NT2/D1 (cell line): ENCODE measurements around the gene SYNGR1.
A peak's percentile ranks its signal among the peaks of the same experiment; 100 is the strongest.
"Not testable (repeated sequence)": the region's sequence is repeated elsewhere in the genome, so short reads cannot be mapped to it uniquely, and the experiment has no call there.

ENCODE experiments used
- DNase-seq: peaks from one replicate; pipeline ENCODE4 v3.0.0-alpha.2; 2011; ENCODE audit warnings: low read depth, low spot score
- H3K27me3 ChIP-seq: 2 replicates; pipeline ENCODE4 v1.6.0; 2011; ENCODE audit warnings: mild to moderate bottlenecking; ENCODE audit not compliant: insufficient read length, insufficient read depth
- H3K36me3 ChIP-seq: 2 replicates; pipeline ENCODE4 v1.6.1; 2011; ENCODE audit warnings: mild to moderate bottlenecking, low read length, mixed read lengths; ENCODE audit not compliant: insufficient read depth, insufficient read length
- H3K4me1 ChIP-seq: 2 replicates; pipeline ENCODE4 v1.5.1; 2011; ENCODE audit not compliant: insufficient read depth, insufficient read length
- H3K4me3 ChIP-seq: 2 replicates; pipeline ENCODE4 v1.5.1; 2011; ENCODE audit warnings: low read depth; ENCODE audit not compliant: insufficient read length
- H3K9ac ChIP-seq: 2 replicates; pipeline ENCODE4 v1.6.0; 2011; ENCODE audit warnings: low read depth; ENCODE audit not compliant: insufficient read length
- H3K9me3 ChIP-seq: 2 replicates; pipeline ENCODE4 v1.5.1; 2011; ENCODE audit warnings: mild to moderate bottlenecking, low read length; ENCODE audit not compliant: insufficient read depth
- SUZ12 ChIP-seq: IDR thresholded peaks from 2 replicates; pipeline ENCODE4 v1.6.1; 2011; ENCODE audit not compliant: insufficient read length, insufficient read depth; ENCODE audit errors: extremely low read depth
- YY1 ChIP-seq: IDR thresholded peaks from 2 replicates; pipeline ENCODE4 v1.6.1; 2011; ENCODE audit not compliant: insufficient read length, insufficient read depth
- ZNF274 ChIP-seq: IDR thresholded peaks from 2 replicates; pipeline ENCODE4 v1.6.1; 2011; ENCODE audit warnings: mild to moderate bottlenecking, low read depth, low read length

SYNGR1 gene

DNA sequence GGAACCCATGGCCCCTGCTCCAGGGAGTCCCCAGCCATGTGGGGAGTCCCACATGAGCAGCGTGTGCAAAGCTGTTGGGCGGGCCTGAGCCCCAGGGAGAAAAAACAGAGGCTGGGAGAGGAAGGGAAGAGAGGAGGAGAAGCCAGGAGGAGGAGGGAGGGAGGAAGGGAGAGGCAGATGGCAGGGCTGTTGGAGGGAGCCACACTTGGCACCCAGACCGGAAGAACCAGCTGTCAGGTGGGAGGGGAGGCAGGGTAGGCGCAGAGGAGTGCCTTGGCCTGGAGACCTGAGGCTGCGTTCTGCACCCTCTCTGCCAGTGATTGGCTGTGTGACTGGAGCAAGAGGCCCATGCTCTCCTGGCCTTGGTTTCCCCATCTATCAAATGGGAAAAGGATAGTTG is 6.7 kb downstream of the SYNGR1 start:
- no peaks in the 10 kb centered on the region for H3K27me3 ChIP-seq
- H3K4me3 ChIP-seq = no peak overlapping the region
- TF ChIP-seq YY1 = no peak
- no peak for TF ChIP-seq SUZ12
- TF ChIP-seq ZNF274 = no peak
- H3K9me3 ChIP-seq = no peaks in the 10 kb centered on the region; the same call in 1 of the 2 replicates
- no peak overlapping the region for H3K9ac ChIP-seq
- DNase-seq = no peak
- peaks cover 24% of the 10 kb centered on the region for H3K4me1 ChIP-seq
- peaks cover 6% of the 10 kb centered on the region for H3K36me3 ChIP-seq

DNA sequence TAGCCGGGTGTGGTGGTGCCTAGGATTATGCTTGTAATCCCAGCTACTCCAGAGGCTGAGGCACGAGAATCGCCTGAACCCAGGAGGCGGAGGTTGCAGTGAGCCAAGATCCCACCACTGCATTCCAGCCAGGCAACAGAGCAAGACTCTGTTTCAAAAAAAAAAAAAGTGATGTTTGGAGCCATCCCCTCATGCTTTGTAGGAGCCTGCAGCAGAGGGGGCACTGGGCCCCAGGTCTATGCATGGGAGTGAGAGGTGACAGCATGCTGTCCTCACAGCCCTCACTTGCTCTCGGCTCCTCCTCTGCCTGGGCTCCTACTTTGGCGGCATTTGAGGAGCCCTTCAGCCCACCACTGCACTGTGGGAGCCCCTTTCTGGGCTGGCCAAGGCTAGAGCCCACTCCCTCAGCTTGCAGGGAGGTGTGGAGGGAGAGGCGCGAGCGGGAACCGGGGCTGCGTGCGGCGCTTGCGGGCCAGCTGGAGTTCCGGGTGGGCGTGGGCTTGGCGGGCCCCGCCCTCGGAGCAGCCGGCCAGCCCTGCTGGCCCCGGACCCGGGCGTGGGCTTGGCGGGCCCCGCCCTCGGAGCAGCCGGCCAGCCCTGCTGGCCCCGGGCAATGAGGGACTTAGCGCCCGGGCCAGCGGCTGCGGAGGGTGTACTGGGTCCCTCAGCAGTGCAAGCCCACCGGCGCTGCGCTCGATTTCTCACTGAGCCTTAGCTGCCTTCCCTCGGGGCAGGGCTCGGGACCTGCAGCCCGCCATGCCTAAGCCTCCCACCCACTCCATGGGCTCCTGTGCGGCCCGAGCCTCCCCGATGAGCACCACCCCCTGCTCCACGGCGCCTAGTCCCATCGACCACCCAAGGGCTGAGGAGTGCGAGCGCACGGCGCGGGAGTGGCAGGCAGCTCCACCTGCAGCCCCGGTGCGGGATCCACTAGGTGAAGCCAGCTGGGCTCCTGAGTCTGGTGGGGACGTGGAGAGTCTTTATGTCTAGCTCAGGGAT is 7.6 kb downstream of the SYNGR1 start:
- H3K9ac ChIP-seq, H3K27me3 ChIP-seq, DNase-seq, H3K36me3 ChIP-seq, H3K4me3 ChIP-seq, H3K9me3 ChIP-seq: not testable (repeated sequence)
- peaks cover 21% of the 10 kb centered on the region for H3K4me1 ChIP-seq

DNA sequence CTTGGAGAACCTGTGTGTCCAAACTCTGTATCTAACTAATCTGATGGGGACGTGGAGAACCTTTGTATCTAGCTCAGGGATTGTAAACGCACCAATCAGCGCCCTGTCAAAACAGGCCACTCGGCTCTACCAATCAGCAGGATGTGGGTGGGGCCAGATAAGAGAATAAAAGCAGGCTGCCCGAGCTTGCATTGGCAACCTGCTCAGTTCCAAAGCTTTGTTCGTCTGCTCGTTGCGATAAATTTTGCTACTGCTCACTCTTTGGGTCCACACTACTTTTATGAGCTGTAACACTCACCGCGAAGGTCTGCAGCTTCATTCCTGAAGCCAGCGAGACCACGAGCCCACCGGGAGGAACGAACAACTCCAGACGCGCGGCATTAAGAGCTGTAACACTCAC is 8.4 kb downstream of the SYNGR1 start:
- DNase-seq, H3K36me3 ChIP-seq, H3K4me3 ChIP-seq, H3K9ac ChIP-seq, H3K27me3 ChIP-seq, H3K9me3 ChIP-seq: not testable (repeated sequence)
- peaks cover 19% of the 10 kb centered on the region for H3K4me1 ChIP-seq

DNA sequence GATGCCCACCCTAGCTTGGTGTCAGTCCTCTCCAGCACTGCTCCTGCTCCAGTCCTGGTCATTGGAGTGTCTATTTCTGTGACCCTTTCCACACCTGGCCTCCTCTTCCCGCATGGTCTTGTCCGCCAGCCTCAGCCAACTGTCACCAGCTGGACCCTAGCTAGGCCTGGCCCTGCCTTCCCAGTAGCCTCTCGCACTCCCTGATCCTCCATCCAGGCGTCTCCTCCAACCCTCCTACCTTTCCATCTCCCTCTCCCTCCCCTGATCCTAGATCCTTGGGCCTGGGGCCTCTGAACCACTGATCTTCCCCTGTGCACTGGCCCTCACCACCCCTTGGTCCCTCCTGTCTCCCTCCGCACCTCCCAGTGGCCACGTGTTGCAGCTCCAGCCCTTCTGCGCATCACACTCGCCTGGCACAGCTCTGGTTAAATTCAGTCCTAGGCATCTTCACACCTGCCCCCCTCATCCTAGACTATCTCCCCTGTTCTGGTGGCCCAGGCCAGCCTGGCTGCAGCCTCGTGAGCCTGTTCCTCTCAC is 9.9 kb downstream of the SYNGR1 start:
- H3K36me3 ChIP-seq = peaks cover 6% of the 10 kb centered on the region
- TF ChIP-seq YY1 (no peak), ZNF274 (no peak), SUZ12 (no peak)

DNA sequence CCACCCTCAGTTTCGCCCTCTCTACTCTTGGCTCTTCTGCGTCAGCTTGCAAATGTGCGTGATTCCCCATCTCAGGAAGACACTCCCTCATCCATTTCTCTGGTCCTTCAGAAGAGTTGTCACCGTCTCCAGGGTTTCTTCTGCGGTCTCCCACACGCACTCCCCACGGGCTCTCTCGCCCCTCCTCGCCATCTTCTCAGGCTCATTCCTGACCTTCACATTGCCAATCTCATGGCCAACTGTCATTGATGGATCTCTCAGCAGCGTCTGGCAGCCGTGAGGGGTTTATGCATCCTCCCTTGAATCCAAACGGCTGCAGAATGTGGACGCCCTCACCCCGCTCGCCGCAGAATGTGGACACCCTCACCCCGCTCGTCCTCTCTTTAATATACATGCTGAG is 10.5 kb downstream of the SYNGR1 start:
- Histone ChIP-seq H3K36me3 (peaks cover 6% of the 10 kb centered on the region), H3K9me3 (no peaks in the 10 kb centered on the region; the same call in 1 of the 2 replicates), H3K4me3 (no peak overlapping the region), H3K9ac (peak overlapping the region; percentile 21), H3K27me3 (no peaks in the 10 kb centered on the region), H3K4me1 (peaks cover 29% of the 10 kb centered on the region)
- TF ChIP-seq SUZ12 = no peak
- no peak for TF ChIP-seq ZNF274
- no peak for TF ChIP-seq YY1
- no peak for DNase-seq

More for the DNA sequence above, 9.9 kb downstream of the SYNGR1 start:
- H3K4me3 ChIP-seq = no peak overlapping the region
- peaks cover 25% of the 10 kb centered on the region for H3K4me1 ChIP-seq
- H3K9ac ChIP-seq = peak overlapping the region; percentile 23
- no peak for DNase-seq
- no peaks in the 10 kb centered on the region for H3K27me3 ChIP-seq
- H3K9me3 ChIP-seq = no peaks in the 10 kb centered on the region; the same call in 1 of the 2 replicates

DNA sequence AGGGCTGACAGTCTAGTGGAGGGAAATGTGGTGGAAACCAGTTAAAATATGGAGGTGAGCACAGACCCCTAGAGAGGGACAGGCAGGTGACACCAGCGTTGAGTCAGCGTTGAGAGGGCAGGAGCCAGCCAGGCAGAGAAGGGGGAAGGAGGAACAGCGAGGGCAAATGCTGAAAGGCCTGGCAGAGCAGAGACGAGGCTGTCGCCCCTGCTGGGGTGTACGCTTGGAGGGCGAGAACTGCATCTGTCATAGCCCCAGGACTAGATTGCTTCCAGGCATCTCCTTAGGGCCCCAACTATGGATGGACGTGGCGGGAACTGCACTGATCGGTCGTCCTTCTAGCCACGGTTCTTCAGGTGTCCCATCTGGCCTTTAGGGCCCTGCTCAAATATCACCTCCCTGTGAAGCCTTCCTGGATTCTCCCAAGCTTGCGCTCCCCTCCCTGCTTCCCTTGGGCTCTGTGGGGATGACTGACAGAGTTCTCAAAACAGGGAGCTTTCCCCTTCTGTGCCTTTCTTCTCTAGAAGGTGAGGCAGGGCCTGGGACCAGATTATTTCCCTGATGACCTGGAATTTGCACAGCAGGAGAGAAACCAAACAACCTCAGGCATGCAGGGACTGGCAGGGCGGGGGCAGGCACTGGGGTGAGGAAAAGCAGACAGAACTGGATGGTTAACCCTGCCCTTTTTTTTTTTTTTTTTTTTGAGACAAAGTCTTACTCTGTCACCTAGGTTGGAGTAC is 11.1 kb downstream of the SYNGR1 start:
- no peak for TF ChIP-seq SUZ12
- no peak for TF ChIP-seq YY1
- no peak for TF ChIP-seq ZNF274
- peaks cover 6% of the 10 kb centered on the region for H3K36me3 ChIP-seq
- DNase-seq = peak; percentile 52
- peaks cover 32% of the 10 kb centered on the region for H3K4me1 ChIP-seq
- no peak overlapping the region for H3K4me3 ChIP-seq
- H3K9me3 ChIP-seq = no peaks in the 10 kb centered on the region; the same call in 1 of the 2 replicates
- H3K9ac ChIP-seq = peak overlapping the region; percentile 21
- H3K27me3 ChIP-seq = no peaks in the 10 kb centered on the region

DNA sequence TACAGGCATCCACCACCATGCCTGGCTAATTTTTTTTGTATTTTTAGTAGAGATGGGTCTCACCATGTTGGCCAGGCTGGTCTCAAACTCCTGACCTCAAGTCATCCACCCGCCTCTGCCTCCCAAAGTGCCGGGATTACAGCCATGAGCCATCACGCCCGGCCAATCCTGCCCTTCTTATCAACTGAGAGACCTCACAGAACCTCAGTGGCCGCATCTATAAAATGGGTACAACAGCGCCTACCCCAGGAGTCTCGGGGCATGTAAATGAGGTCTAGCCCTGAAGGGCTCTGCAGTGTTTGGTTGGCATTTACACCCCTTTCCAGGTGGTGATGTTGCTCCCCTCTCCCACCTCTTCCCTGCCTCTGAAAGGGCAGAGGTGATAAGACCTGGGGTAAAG is 11.7 kb downstream of the SYNGR1 start:
- H3K9me3 ChIP-seq = no peaks in the 10 kb centered on the region; the same call in 1 of the 2 replicates
- no peak overlapping the region for H3K9ac ChIP-seq
- TF ChIP-seq ZNF274 = no peak
- H3K4me3 ChIP-seq = no peak overlapping the region
- DNase-seq = no peak
- no peaks in the 10 kb centered on the region for H3K27me3 ChIP-seq
- peaks cover 6% of the 10 kb centered on the region for H3K36me3 ChIP-seq
- peaks cover 31% of the 10 kb centered on the region for H3K4me1 ChIP-seq
